NT2/D1 (cell line): Measurements from ENCODE around the gene ZNF469.
A peak's percentile ranks its signal among the peaks of the same experiment; 100 is the strongest.

Experiments used
- DNase-seq: peaks from one replicate; pipeline ENCODE4 v3.0.0-alpha.2; 2011; ENCODE audit warnings: low read depth, low spot score
- H3K27me3 ChIP-seq: 2 replicates; pipeline ENCODE4 v1.6.0; 2011; ENCODE audit warnings: mild to moderate bottlenecking; ENCODE audit not compliant: insufficient read length, insufficient read depth
- H3K36me3 ChIP-seq: 2 replicates; pipeline ENCODE4 v1.6.1; 2011; ENCODE audit warnings: mild to moderate bottlenecking, low read length, mixed read lengths; ENCODE audit not compliant: insufficient read depth, insufficient read length
- H3K4me1 ChIP-seq: 2 replicates; pipeline ENCODE4 v1.5.1; 2011; ENCODE audit not compliant: insufficient read depth, insufficient read length
- H3K4me3 ChIP-seq: 2 replicates; pipeline ENCODE4 v1.5.1; 2011; ENCODE audit warnings: low read depth; ENCODE audit not compliant: insufficient read length
- H3K9ac ChIP-seq: 2 replicates; pipeline ENCODE4 v1.6.0; 2011; ENCODE audit warnings: low read depth; ENCODE audit not compliant: insufficient read length
- H3K9me3 ChIP-seq: 2 replicates; pipeline ENCODE4 v1.5.1; 2011; ENCODE audit warnings: mild to moderate bottlenecking, low read length; ENCODE audit not compliant: insufficient read depth
- SUZ12 ChIP-seq: IDR thresholded peaks from 2 replicates; pipeline ENCODE4 v1.6.1; 2011; ENCODE audit not compliant: insufficient read length, insufficient read depth; ENCODE audit errors: extremely low read depth
- YY1 ChIP-seq: IDR thresholded peaks from 2 replicates; pipeline ENCODE4 v1.6.1; 2011; ENCODE audit not compliant: insufficient read length, insufficient read depth
- ZNF274 ChIP-seq: IDR thresholded peaks from 2 replicates; pipeline ENCODE4 v1.6.1; 2011; ENCODE audit warnings: mild to moderate bottlenecking, low read depth, low read length

Gene ZNF469

GRCh38 chr16:88382491-88383400 lies at the start of gene ZNF469:
Gene ZNF469 (plus strand): TSS chr16:88382959. CDS start chr16:88427471, 44,512 bp downstream.
- Histone ChIP-seq H3K9ac (peak within 1 kb of the TSS; percentile 72), H3K4me1 (peaks cover 32% of the 10 kb centered on the region), H3K4me3 (peak within 1 kb of the TSS; percentile 48), H3K27me3 (peaks cover 56% of the 10 kb centered on the region), H3K9me3 (no peaks in the 10 kb centered on the region), H3K36me3 (peaks cover 2% of the 10 kb centered on the region)
- no peak for DNase-seq
- TF ChIP-seq ZNF274 (no peak), YY1 (no peak), SUZ12 (no peak)

GRCh38 chr16:88333848-88334777 lies 48.6 kb upstream of the ZNF469 start:
- Histone ChIP-seq H3K4me1 (peaks cover 6% of the 10 kb centered on the region), H3K9ac (no peak overlapping the region), H3K4me3 (no peak overlapping the region), H3K9me3 (peaks cover 7% of the 10 kb centered on the region; the same call in 1 of the 2 replicates), H3K27me3 (no peaks in the 10 kb centered on the region), H3K36me3 (no peaks in the 10 kb centered on the region)
- TF ChIP-seq SUZ12 (no peak), ZNF274 (no peak), YY1 (no peak)
- no peak for DNase-seq

- no peaks in the 10 kb centered on the region for H3K27me3 ChIP-seq
- H3K4me1 ChIP-seq: peaks cover 6% of the 10 kb centered on the region
- DNase-seq: no peak
- no peak overlapping the region for H3K4me3 ChIP-seq
- H3K9me3 ChIP-seq: peaks cover 7% of the 10 kb centered on the region; the same call in 1 of the 2 replicates
- TF ChIP-seq YY1 (no peak), SUZ12 (no peak), ZNF274 (no peak)
- H3K9ac ChIP-seq: no peak overlapping the region
- H3K36me3 ChIP-seq: no peaks in the 10 kb centered on the region
Observed at GRCh38 chr16:88334778-88335720, 47.7 kb upstream of the ZNF469 start.

- H3K36me3 ChIP-seq: no peaks in the 10 kb centered on the region
- H3K4me3 ChIP-seq: no peak overlapping the region
- no peak for TF ChIP-seq ZNF274
- no peak for TF ChIP-seq SUZ12
- no peak for TF ChIP-seq YY1
- no peaks in the 10 kb centered on the region for H3K27me3 ChIP-seq
- peaks cover 7% of the 10 kb centered on the region; the same call in 1 of the 2 replicates for H3K9me3 ChIP-seq
- no peak for DNase-seq
- H3K4me1 ChIP-seq: peaks cover 3% of the 10 kb centered on the region
- H3K9ac ChIP-seq: no peak overlapping the region
Observed at GRCh38 chr16:88337021-88337420, 45.7 kb upstream of the ZNF469 start.

GRCh38 chr16:88337538-88337937 lies 45.2 kb upstream of the ZNF469 start:
- no peak for DNase-seq
- no peaks in the 10 kb centered on the region for H3K27me3 ChIP-seq
- TF ChIP-seq YY1: no peak
- no peak for TF ChIP-seq ZNF274
- TF ChIP-seq SUZ12: no peak
- peaks cover 7% of the 10 kb centered on the region; the same call in 1 of the 2 replicates for H3K9me3 ChIP-seq
- no peak overlapping the region for H3K4me3 ChIP-seq
- H3K9ac ChIP-seq: no peak overlapping the region
- H3K4me1 ChIP-seq: no peaks in the 10 kb centered on the region
- H3K36me3 ChIP-seq: no peaks in the 10 kb centered on the region

- no peak overlapping the region for H3K9ac ChIP-seq
- H3K36me3 ChIP-seq: no peaks in the 10 kb centered on the region
- no peaks in the 10 kb centered on the region for H3K4me1 ChIP-seq
- no peak for DNase-seq
- TF ChIP-seq YY1: no peak
- no peak for TF ChIP-seq ZNF274
- TF ChIP-seq SUZ12: no peak
- no peak overlapping the region for H3K4me3 ChIP-seq
- H3K27me3 ChIP-seq: no peaks in the 10 kb centered on the region
- peaks cover 12% of the 10 kb centered on the region; the same call in 1 of the 2 replicates for H3K9me3 ChIP-seq
Observed at GRCh38 chr16:88338111-88338510, 44.6 kb upstream of the ZNF469 start.
